GM12878 (cell line): Measurements from ENCODE around the gene TDRD5.

Experiments
- CBFB ChIP-seq: IDR thresholded peaks from 2 replicates; pipeline ENCODE4 v1.6.1; 2016; ENCODE audit warnings: antibody characterized with exemption, low read depth
- EZH2 ChIP-seq: IDR thresholded peaks from 2 replicates; pipeline ENCODE4 v1.6.1; 2012; ENCODE audit warnings: low read depth, mild to moderate bottlenecking, control low read depth, inconsistent platforms, low read length, borderline replicate concordance; ENCODE audit not compliant: control insufficient read depth
- MXI1 ChIP-seq: fragments of 150-350 bp; IDR thresholded peaks from 2 replicates; pipeline ENCODE4 v1.6.1; 2011; ENCODE audit warnings: low read depth, mild to moderate bottlenecking, inconsistent platforms, low read length, improper control_type of control experiment
- NR2C2 ChIP-seq: IDR thresholded peaks from 2 replicates; pipeline ENCODE4 v1.6.1; 2011; ENCODE audit warnings: borderline replicate concordance, low read depth; ENCODE audit not compliant: control insufficient read depth, insufficient read length
- RCOR1 ChIP-seq: conservative IDR thresholded peaks from 2 replicates; pipeline ENCODE4 v1.6.1; 2012; ENCODE audit warnings: low read depth, low read length, improper control_type of control experiment
- RFX5 ChIP-seq: IDR thresholded peaks from 2 replicates; pipeline ENCODE4 v1.6.1; 2011; ENCODE audit warnings: low read depth, low read length, improper control_type of control experiment
- TF ChIP-seq, protein P1 (sequence below): IDR thresholded peaks from 2 replicates; pipeline ENCODE4 v1.6.1; 2011; ENCODE audit warnings: low read depth, low read length, improper control_type of control experiment, borderline replicate concordance
- TF ChIP-seq, protein P2 (sequence below): IDR thresholded peaks from 2 replicates; pipeline ENCODE4 v1.6.1; 2012; ENCODE audit warnings: low read length, inconsistent platforms
- TF ChIP-seq, protein P3 (sequence below), 3 experiments: IDR thresholded peaks in 2 of 3; conservative IDR thresholded peaks in 1 of 3; 2 replicates each; pipeline ENCODE4 v1.5.1; 2011; ENCODE audit warnings: low read depth in 3 of 3, low read length in 3 of 3, mild to moderate bottlenecking in 3 of 3, control low read depth in 2 of 3, moderate library complexity in 2 of 3, inconsistent platforms in 1 of 3, mixed read lengths in 1 of 3; ENCODE audit not compliant: control insufficient read depth in 2 of 3, insufficient read depth in 1 of 3; ENCODE audit errors: extremely low read depth in 1 of 3

DNA sequence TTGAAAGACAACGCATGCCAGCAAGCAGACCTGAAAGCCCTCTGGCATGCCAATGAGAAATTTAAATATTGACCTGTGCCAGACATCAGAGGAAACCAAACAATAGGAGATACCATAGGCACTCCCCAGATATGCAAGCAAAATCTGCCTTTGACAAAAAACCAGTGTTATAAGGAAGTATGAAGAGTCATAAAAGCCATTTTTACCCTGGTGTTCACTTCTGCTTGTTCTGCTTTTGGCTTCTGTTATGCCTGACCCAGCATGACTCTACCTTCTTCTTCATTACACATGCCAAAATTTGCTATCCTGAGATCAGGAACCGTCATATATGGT, 42.3 kb upstream of the TDRD5 start:
- TF ChIP-seq, protein P1, sequence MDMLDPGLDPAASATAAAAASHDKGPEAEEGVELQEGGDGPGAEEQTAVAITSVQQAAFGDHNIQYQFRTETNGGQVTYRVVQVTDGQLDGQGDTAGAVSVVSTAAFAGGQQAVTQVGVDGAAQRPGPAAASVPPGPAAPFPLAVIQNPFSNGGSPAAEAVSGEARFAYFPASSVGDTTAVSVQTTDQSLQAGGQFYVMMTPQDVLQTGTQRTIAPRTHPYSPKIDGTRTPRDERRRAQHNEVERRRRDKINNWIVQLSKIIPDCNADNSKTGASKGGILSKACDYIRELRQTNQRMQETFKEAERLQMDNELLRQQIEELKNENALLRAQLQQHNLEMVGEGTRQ, result no peak
- TF ChIP-seq MXI1 (no peak), RFX5 (no peak), NR2C2 (no peak), CBFB (no peak), RCOR1 (no peak), EZH2 (no peak)
- TF ChIP-seq, protein P2, sequence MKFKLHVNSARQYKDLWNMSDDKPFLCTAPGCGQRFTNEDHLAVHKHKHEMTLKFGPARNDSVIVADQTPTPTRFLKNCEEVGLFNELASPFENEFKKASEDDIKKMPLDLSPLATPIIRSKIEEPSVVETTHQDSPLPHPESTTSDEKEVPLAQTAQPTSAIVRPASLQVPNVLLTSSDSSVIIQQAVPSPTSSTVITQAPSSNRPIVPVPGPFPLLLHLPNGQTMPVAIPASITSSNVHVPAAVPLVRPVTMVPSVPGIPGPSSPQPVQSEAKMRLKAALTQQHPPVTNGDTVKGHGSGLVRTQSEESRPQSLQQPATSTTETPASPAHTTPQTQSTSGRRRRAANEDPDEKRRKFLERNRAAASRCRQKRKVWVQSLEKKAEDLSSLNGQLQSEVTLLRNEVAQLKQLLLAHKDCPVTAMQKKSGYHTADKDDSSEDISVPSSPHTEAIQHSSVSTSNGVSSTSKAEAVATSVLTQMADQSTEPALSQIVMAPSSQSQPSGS, result no peak
- TF ChIP-seq, protein P3, sequence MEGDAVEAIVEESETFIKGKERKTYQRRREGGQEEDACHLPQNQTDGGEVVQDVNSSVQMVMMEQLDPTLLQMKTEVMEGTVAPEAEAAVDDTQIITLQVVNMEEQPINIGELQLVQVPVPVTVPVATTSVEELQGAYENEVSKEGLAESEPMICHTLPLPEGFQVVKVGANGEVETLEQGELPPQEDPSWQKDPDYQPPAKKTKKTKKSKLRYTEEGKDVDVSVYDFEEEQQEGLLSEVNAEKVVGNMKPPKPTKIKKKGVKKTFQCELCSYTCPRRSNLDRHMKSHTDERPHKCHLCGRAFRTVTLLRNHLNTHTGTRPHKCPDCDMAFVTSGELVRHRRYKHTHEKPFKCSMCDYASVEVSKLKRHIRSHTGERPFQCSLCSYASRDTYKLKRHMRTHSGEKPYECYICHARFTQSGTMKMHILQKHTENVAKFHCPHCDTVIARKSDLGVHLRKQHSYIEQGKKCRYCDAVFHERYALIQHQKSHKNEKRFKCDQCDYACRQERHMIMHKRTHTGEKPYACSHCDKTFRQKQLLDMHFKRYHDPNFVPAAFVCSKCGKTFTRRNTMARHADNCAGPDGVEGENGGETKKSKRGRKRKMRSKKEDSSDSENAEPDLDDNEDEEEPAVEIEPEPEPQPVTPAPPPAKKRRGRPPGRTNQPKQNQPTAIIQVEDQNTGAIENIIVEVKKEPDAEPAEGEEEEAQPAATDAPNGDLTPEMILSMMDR (IDR thresholded peaks at IDR 0.05 in 2 of 3, conservative IDR thresholded peaks at IDR 0.05 in 1 of 3; ENCODE audit: control insufficient read depth in 2 of 3, extremely low read depth in 1 of 3, insufficient read depth in 1 of 3, low read depth in 3 of 3, low read length in 3 of 3), result no peak
